ENCODE results near the gene FAM98C. TPM values are rescaled to one million over a fixed set of nuclear protein-coding genes. Genes with fewer than 3 reads are reported as not detected.

Gene FAM98C
- total RNA-seq, 1 donor from 2014 or later: 5.8 TPM

DNA sequence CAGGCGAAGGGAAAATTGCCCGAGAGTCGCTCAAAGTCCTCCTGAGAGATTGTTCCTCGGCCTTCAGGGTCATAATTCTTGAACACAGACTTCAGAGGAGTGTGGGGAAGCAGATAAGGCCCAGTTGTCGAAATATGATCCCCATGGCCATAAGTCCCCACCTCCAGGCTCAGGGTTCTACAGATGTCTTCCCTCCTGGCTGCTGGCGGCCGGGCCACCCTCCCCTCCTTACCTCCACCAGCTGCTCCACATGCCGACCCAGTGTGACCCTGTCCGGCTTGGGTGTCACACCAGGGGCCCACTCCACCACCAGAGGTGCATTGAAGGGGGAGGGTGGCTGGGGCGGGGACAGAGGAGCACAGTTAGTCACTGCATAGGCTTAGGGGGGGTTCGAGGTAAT, 10.1 kb downstream of the FAM98C start:
- Mint-ChIP-seq H3K27me3 (ENCODE audit: unreplicated experiment) (peaks cover 11% of the 10 kb centered on the region), H3K36me3 (ENCODE audit: unreplicated experiment) (no peaks in the 10 kb centered on the region), H3K4me3 (ENCODE audit: unreplicated experiment) (no peak overlapping the region), H3K27ac (ENCODE audit: unreplicated experiment) (no peak overlapping the region), H3K4me1 (ENCODE audit: low read depth, unreplicated experiment) (peaks cover 24% of the 10 kb centered on the region), H3K9me3 (ENCODE audit: unreplicated experiment) (peaks cover 1% of the 10 kb centered on the region)
- DNase-seq: no peak
- TF ChIP-seq, protein P1, sequence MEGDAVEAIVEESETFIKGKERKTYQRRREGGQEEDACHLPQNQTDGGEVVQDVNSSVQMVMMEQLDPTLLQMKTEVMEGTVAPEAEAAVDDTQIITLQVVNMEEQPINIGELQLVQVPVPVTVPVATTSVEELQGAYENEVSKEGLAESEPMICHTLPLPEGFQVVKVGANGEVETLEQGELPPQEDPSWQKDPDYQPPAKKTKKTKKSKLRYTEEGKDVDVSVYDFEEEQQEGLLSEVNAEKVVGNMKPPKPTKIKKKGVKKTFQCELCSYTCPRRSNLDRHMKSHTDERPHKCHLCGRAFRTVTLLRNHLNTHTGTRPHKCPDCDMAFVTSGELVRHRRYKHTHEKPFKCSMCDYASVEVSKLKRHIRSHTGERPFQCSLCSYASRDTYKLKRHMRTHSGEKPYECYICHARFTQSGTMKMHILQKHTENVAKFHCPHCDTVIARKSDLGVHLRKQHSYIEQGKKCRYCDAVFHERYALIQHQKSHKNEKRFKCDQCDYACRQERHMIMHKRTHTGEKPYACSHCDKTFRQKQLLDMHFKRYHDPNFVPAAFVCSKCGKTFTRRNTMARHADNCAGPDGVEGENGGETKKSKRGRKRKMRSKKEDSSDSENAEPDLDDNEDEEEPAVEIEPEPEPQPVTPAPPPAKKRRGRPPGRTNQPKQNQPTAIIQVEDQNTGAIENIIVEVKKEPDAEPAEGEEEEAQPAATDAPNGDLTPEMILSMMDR (IDR thresholded peaks at IDR 0.05; ENCODE audit: partially characterized antibody, unreplicated experiment): no peak

DNA sequence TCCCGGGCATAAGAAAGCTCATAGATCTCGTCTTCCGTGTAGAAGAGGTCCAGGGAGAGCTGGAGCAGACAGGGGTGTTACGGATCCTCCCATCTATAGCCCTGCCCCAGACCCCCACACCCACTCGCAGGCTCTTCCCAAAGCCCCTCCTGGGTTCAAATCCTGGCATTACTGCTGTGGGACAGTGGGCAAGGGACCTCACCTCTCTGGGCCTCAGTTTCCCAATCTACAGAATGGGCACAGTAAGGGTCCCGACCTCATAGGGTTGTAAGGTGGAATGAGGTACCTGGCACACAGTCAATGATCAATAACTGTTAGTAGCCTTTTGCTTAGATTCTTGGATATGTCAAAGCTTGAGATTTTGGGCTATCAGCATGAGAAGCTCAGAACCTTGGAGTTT, 10.5 kb downstream of the FAM98C start:
- H3K27me3 Mint-ChIP-seq (ENCODE audit: unreplicated experiment): peaks cover 11% of the 10 kb centered on the region
- no peak for DNase-seq
- TF ChIP-seq, protein P1 (IDR thresholded peaks at IDR 0.05; ENCODE audit: partially characterized antibody, unreplicated experiment): no peak
- H3K36me3 Mint-ChIP-seq (ENCODE audit: unreplicated experiment): no peaks in the 10 kb centered on the region
- H3K9me3 Mint-ChIP-seq (ENCODE audit: unreplicated experiment): peaks cover 1% of the 10 kb centered on the region
- no peak overlapping the region for H3K27ac Mint-ChIP-seq (ENCODE audit: unreplicated experiment)
- no peak overlapping the region for H3K4me3 Mint-ChIP-seq (ENCODE audit: unreplicated experiment)
- peaks cover 24% of the 10 kb centered on the region for H3K4me1 Mint-ChIP-seq (ENCODE audit: low read depth, unreplicated experiment)

- TF ChIP-seq, protein P1 (IDR thresholded peaks at IDR 0.05; ENCODE audit: partially characterized antibody, unreplicated experiment): no peak
- peak overlapping the region; percentile 11 for H3K27ac Mint-ChIP-seq (ENCODE audit: unreplicated experiment)
Observed at GRCh38 chr19:38417146-38417543, 14.3 kb downstream of the FAM98C start.

DNA sequence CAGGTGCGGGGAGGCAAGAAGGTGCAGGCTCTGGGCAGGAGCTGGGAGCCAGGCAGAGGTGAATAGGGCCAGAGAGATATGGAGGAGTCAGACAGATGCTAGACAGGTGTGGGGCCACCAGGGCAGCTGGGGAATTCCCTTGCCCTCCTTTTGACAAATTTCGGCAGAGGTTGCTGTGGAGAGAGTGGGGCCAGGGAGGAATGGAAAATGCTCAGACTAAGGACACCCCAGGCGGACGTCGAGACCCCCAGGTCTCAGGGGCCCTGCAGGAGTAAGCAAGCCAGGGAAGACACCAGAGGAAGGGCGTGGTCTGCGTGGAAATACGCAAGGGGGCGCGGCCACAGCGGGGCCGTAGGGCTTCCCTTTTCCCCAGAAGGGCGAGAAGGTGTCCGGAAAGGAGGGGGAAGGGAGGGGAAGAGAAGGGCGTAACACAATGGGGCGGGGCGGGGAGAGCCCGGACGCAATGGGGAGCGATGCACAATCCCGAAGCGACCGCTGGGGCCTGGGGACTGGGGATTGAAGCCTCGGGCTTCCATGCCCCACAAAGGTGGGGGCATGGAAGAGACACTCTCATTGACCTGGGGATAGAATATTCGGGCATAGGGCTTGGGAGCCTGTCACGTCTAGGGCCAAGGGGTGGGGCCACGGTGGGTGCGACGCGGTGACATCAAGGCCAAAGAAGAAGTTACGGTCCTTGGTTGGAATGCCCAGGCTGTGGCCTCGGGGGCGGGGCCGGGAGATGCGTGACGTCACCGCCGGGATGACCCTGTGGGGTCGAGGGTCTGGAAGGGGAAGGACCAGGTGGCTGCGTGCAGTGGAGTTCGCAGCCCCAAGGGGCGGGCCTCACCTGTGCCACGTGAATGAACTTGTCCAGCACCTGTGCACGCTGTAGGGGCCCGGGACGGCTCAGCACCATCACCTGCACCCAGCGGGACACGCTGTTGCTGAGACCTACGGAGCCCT, 14.9 kb downstream of the FAM98C start:
- H3K27ac Mint-ChIP-seq (ENCODE audit: unreplicated experiment): peak overlapping the region; percentile 11
- H3K9me3 Mint-ChIP-seq (ENCODE audit: unreplicated experiment): no peaks in the 10 kb centered on the region
- H3K4me3 Mint-ChIP-seq (ENCODE audit: unreplicated experiment): peak overlapping the region; percentile 83
- TF ChIP-seq, protein P1 (IDR thresholded peaks at IDR 0.05; ENCODE audit: partially characterized antibody, unreplicated experiment): no peak
- H3K4me1 Mint-ChIP-seq (ENCODE audit: low read depth, unreplicated experiment): peaks cover 13% of the 10 kb centered on the region
- H3K27me3 Mint-ChIP-seq (ENCODE audit: unreplicated experiment): peaks cover 1% of the 10 kb centered on the region
- peak; percentile 74 for DNase-seq
- H3K36me3 Mint-ChIP-seq (ENCODE audit: unreplicated experiment): no peaks in the 10 kb centered on the region

More at GRCh38 chr19:38417146-38417543, 14.3 kb downstream of the FAM98C start:
- H3K9me3 Mint-ChIP-seq (ENCODE audit: unreplicated experiment): no peaks in the 10 kb centered on the region
- peak overlapping the region; percentile 83 for H3K4me3 Mint-ChIP-seq (ENCODE audit: unreplicated experiment)
- H3K36me3 Mint-ChIP-seq (ENCODE audit: unreplicated experiment): no peaks in the 10 kb centered on the region
- DNase-seq: no peak
- H3K27me3 Mint-ChIP-seq (ENCODE audit: unreplicated experiment): peaks cover 1% of the 10 kb centered on the region
- peaks cover 16% of the 10 kb centered on the region for H3K4me1 Mint-ChIP-seq (ENCODE audit: low read depth, unreplicated experiment)

DNA sequence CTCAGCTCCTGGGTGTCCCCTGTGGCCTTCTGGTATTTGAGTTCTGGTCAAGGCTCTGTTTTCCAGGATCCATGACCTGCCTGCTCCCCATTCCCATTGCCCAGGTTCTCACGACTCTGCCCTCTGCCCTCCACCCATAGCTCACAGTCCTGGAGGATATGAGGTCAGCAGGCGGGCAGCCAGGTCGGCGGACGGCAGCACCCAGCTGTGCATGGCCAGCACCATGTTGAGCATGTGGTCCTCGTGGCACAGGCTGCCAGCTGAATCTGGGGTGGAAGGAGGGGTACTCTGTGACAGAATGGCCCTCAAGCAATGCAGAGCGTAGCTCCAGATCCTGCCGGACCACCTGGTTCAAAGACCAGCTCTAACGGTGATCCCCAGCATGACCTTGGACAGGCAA, 18.0 kb downstream of the FAM98C start:
- H3K27ac Mint-ChIP-seq (ENCODE audit: unreplicated experiment): no peak overlapping the region
- H3K4me3 Mint-ChIP-seq (ENCODE audit: unreplicated experiment): no peak overlapping the region
- H3K9me3 Mint-ChIP-seq (ENCODE audit: unreplicated experiment): peaks cover 2% of the 10 kb centered on the region
- peaks cover 13% of the 10 kb centered on the region for H3K4me1 Mint-ChIP-seq (ENCODE audit: low read depth, unreplicated experiment)
- no peak for DNase-seq
- H3K27me3 Mint-ChIP-seq (ENCODE audit: unreplicated experiment): peaks cover 1% of the 10 kb centered on the region
- TF ChIP-seq, protein P1 (IDR thresholded peaks at IDR 0.05; ENCODE audit: partially characterized antibody, unreplicated experiment): no peak
- no peaks in the 10 kb centered on the region for H3K36me3 Mint-ChIP-seq (ENCODE audit: unreplicated experiment)

Data from glutamatergic neuron (in vitro differentiated cells).